Left ventricle myocardium inferior (tissue), 1 donor: ENCODE results near the gene HID1. TPM values are rescaled to one million over a fixed set of nuclear protein-coding genes. Genes with fewer than 3 reads are reported as not detected.
A peak's percentile ranks its signal among the peaks of the same experiment; 100 is the strongest.
"Not testable (repeated sequence)": the region's sequence is repeated elsewhere in the genome, so short reads cannot be mapped to it uniquely, and the experiment has no call there.

Source experiments
- DNase-seq: peaks from one replicate; pipeline ENCODE4 v3.0.0-alpha.2; 2020
- H3K27ac ChIP-seq: fragments of 200-600 bp; replicated peaks from 2 replicates; pipeline ENCODE4 v1.8.0; 2021
- H3K27me3 ChIP-seq: fragments of 200-600 bp; 2 replicates; pipeline ENCODE4 v1.8.0; 2021; ENCODE audit warnings: low read depth
- H3K36me3 ChIP-seq: fragments of 200-600 bp; 2 replicates; pipeline ENCODE4 v1.8.0; 2021
- H3K4me1 ChIP-seq: fragments of 200-600 bp; 2 replicates; pipeline ENCODE4 v1.8.0; 2021
- H3K4me3 ChIP-seq: fragments of 200-600 bp; 2 replicates; pipeline ENCODE4 v1.8.0; 2021; ENCODE audit warnings: mild to moderate bottlenecking, moderate library complexity
- H3K9me3 ChIP-seq: fragments of 200-600 bp; replicated peaks from 2 replicates; pipeline ENCODE4 v1.8.0; 2021
- intact Hi-C: fragments of 100-400 bp; cut with micrococcal nuclease; formaldehyde crosslinking; loops from one replicate; pipeline ENCODE4 v1.11.0; 2022
- total RNA-seq: library from RNA; stranded (reverse); fragmentation: NEBNext Ultra II Directional; extraction: Animal tissue kit (Norgen Biotek cat#: 25700); gene quantifications from one replicate; pipeline ENCODE4 v1.2.1, GENCODE V29; 2021
- TF ChIP-seq, protein P1 (sequence below): fragments of 200-600 bp; IDR thresholded peaks from 2 replicates; pipeline ENCODE4 v1.8.0; 2021; ENCODE audit warnings: antibody characterized with exemption, mild to moderate bottlenecking, borderline replicate concordance
- donor health status: DM: no; HTN: yes; CAD: no; lungs with severe emphysema.

The HID1 gene
- total RNA-seq, 1 donor from 2014 or later = 7.2 TPM

- DNase-seq = no peak
- H3K4me1 ChIP-seq = peaks cover 40% of the 10 kb centered on the region
- TF ChIP-seq, protein P1, sequence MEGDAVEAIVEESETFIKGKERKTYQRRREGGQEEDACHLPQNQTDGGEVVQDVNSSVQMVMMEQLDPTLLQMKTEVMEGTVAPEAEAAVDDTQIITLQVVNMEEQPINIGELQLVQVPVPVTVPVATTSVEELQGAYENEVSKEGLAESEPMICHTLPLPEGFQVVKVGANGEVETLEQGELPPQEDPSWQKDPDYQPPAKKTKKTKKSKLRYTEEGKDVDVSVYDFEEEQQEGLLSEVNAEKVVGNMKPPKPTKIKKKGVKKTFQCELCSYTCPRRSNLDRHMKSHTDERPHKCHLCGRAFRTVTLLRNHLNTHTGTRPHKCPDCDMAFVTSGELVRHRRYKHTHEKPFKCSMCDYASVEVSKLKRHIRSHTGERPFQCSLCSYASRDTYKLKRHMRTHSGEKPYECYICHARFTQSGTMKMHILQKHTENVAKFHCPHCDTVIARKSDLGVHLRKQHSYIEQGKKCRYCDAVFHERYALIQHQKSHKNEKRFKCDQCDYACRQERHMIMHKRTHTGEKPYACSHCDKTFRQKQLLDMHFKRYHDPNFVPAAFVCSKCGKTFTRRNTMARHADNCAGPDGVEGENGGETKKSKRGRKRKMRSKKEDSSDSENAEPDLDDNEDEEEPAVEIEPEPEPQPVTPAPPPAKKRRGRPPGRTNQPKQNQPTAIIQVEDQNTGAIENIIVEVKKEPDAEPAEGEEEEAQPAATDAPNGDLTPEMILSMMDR = no peak
- intact Hi-C loops = no loop called here
- H3K4me3 ChIP-seq = peak overlapping the region; percentile 86
- H3K36me3 ChIP-seq = no peaks in the 10 kb centered on the region
- no peaks in the 10 kb centered on the region for H3K9me3 ChIP-seq
- H3K27me3 ChIP-seq = peaks cover 27% of the 10 kb centered on the region
- peak overlapping the region; percentile 82 for H3K27ac ChIP-seq
These were observed 785 bp downstream of the HID1 start for GRCh38 chr17:74971842-74972106.

- H3K9me3 ChIP-seq = no peaks in the 10 kb centered on the region
- peak overlapping the region; percentile 82 for H3K27ac ChIP-seq
- H3K4me1 ChIP-seq = peaks cover 40% of the 10 kb centered on the region
- intact Hi-C loops = no loop called here
- DNase-seq = no peak
- TF ChIP-seq, protein P1 = no peak
- H3K27me3 ChIP-seq = peaks cover 27% of the 10 kb centered on the region
- H3K36me3 ChIP-seq = no peaks in the 10 kb centered on the region
- H3K4me3 ChIP-seq = peak overlapping the region; percentile 86
These were observed 1.3 kb downstream of the HID1 start for GRCh38 chr17:74971069-74971841.

- H3K27ac ChIP-seq = peak overlapping the region; percentile 82
- H3K9me3 ChIP-seq = no peaks in the 10 kb centered on the region
- peak; percentile 26 for DNase-seq
- no peaks in the 10 kb centered on the region for H3K36me3 ChIP-seq
- intact Hi-C loops = no loop called here
- TF ChIP-seq, protein P1 = no peak
- peak overlapping the region; percentile 86 for H3K4me3 ChIP-seq
- peaks cover 26% of the 10 kb centered on the region for H3K27me3 ChIP-seq
- peaks cover 40% of the 10 kb centered on the region for H3K4me1 ChIP-seq
These were observed 2.2 kb downstream of the HID1 start for GRCh38 chr17:74970395-74970794.

- H3K4me1 ChIP-seq = peaks cover 40% of the 10 kb centered on the region
- peak overlapping the region; percentile 82 for H3K27ac ChIP-seq
- H3K4me3 ChIP-seq, DNase-seq, intact Hi-C loops, H3K36me3 ChIP-seq, H3K9me3 ChIP-seq: not testable (repeated sequence)
- H3K27me3 ChIP-seq = peaks cover 17% of the 10 kb centered on the region
These were observed 3.1 kb downstream of the HID1 start for GRCh38 chr17:74969501-74969900.

DNA sequence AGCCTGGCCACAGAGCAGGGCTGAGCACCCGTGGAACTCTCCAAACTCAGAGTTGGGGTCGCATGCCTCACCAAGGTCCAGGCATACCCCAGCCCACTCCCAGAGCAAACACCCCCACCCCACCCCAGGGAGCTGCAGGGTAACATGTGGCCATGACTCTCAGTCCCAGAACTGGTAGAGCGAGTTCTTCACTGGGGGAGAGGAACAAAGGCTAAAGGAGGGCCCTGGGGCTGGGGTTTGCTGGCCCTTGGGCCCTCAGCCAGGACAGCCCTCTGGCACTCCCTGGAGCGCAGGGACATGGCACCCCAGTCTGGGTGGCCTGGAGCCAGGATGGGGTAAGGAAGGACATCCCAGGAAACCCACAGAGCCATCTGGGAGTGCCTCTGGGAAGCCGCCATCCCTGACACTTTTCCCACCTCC is 4.2 kb downstream of the HID1 start:
- intact Hi-C loops = no loop called here
- Histone ChIP-seq H3K27ac (no peak overlapping the region), H3K36me3 (no peaks in the 10 kb centered on the region), H3K4me1 (peaks cover 40% of the 10 kb centered on the region), H3K9me3 (no peaks in the 10 kb centered on the region), H3K4me3 (no peak overlapping the region), H3K27me3 (peaks cover 13% of the 10 kb centered on the region)
- TF ChIP-seq, protein P1 = no peak
- no peak for DNase-seq

DNA sequence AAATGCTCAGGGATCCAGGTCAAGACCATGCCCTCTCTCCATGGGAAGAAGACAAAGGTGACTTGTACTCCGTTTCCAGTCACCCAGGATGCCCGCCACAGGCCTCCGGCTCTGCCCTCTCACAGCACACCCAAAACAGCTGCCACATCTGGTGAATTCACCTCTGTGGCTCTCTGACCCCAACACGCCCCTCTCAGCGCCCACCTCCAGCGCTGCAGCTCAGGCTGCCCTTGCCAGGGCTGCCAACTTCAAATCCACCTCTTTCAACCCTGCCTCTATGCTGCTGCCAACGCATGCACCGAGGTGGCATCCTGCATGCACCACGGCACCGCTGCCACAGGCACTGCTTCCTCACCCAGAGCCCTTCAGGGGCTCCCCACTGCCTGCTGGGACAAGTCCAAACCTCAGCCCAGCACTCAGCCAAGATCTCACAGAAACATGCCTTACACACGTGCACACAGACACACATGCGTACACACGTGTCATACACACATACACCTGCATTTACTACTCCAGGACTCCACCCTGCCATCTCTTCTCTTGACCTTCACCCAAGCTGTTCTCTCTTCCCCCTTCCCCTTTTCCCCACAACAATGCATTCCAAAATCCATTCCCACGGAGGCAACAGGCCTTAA is 7.5 kb downstream of the HID1 start:
- H3K27me3 ChIP-seq = no peaks in the 10 kb centered on the region
- no peak overlapping the region for H3K4me3 ChIP-seq
- H3K36me3 ChIP-seq = no peaks in the 10 kb centered on the region
- H3K4me1 ChIP-seq = peaks cover 22% of the 10 kb centered on the region
- no peak for DNase-seq
- intact Hi-C loops = no loop called here
- TF ChIP-seq, protein P1 = no peak
- H3K9me3 ChIP-seq = no peaks in the 10 kb centered on the region
- no peak overlapping the region for H3K27ac ChIP-seq
